ENCODE measurements around the gene GFI1B. TPM values are rescaled to one million over a fixed set of nuclear protein-coding genes. Genes with fewer than 3 reads are reported as not detected.

The GFI1B gene
- total RNA-seq, result 0.17 TPM in 1 of 2 replicates, not detected in the other

GRCh38 chr9:132978451-132979131 is at the start of gene GFI1B:
Gene GFI1B, plus strand, starts transcription at chr9:132978694. Its CDS starts 7,985 bp downstream, at chr9:132986679.

GRCh38 chr9:132944294-132945185 is 34.0 kb upstream of the GFI1B start, which contains the start of gene TSC1:
Gene TSC1, minus strand, starts transcription at chr9:132944616. Its CDS starts 15,744 bp downstream, at chr9:132928872.

GRCh38 chr9:133030317-133031129 is 52.0 kb downstream of the GFI1B start, which contains the start of gene GTF3C5:
Gene GTF3C5, plus strand, starts transcription at chr9:133030997. Its CDS starts 15 bp downstream, at chr9:133031012.

Other genes with a start within 250 kb of the GFI1B start
- gene AK8, start 100.4 kb upstream of the GFI1B start, total RNA-seq, result 0.17 and 1.6 TPM in 2 replicates
- gene SPACA9, start 99.8 kb upstream of the GFI1B start, total RNA-seq, result 3.5 and 7.6 TPM in 2 replicates
- gene TSC1, start 34.1 kb upstream of the GFI1B start, total RNA-seq, result 62.4 and 62.9 TPM in 2 replicates
- 39.0 and 40.7 TPM in 2 replicates for gene GTF3C5, start 52.3 kb downstream of the GFI1B start, total RNA-seq
- under 0.01 and 0.66 TPM in 2 replicates for gene CEL, start 83.3 kb downstream of the GFI1B start, total RNA-seq
- 16.9 and 32.4 TPM in 2 replicates for gene RALGDS, start 142.5 kb downstream of the GFI1B start, total RNA-seq
- gene GBGT1, start 185.2 kb downstream of the GFI1B start, total RNA-seq, result 3.1 and 5.6 TPM in 2 replicates
- gene OBP2B, start 230.6 kb downstream of the GFI1B start, total RNA-seq, result not detected in 2 replicates